ENCODE results near the gene OR2V2.
"Not testable (repeated sequence)": the region's sequence is repeated elsewhere in the genome, so short reads cannot be mapped to it uniquely, and the experiment has no call there.

OR2V2 gene

DNA sequence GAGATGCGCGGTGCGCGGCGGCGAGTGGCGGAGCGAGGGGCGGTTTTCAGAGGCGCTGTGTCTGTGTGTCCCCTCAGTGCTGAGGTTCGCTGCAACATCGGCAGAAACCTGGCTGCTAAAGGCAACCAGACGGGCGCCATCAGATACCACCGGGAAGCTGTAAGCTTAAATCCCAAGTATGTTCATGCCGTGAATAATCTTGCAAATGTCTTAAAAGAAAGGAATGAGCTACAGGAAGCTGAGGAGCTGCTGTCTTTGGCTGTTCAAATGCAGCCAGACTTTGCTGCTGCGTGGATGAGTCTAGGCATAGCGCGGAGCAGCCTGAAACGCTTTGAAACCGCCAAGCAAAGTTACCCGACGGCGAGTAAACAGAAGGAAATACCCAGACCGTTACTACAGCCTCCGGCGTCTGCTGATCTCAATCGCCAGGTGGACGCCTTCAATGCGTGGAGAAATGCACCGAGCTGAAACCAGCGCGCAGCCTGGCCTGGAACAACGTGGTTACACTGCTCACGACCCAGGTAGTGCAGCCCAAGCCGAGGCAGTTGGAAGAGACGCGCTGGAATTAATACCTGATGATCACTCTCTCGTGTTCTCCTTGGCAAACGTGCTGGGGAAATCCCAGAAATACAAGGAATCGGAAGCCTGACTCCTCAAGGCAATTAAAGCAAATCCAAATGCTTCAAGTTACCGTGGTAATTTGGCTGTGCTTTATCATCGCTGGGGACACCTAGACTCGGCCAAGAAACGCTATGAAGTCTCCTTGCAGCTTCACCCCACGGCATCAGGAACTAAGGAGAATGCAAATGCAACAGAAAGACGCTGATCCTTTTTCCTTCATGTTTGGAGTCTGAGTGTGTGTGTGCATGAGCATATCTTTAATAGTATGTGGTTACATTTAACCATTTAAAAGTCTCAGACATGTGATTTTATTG, 32.3 kb upstream of the OR2V2 start:
- DNase-seq (ENCODE audit: low read depth): peak; percentile 64

DNA sequence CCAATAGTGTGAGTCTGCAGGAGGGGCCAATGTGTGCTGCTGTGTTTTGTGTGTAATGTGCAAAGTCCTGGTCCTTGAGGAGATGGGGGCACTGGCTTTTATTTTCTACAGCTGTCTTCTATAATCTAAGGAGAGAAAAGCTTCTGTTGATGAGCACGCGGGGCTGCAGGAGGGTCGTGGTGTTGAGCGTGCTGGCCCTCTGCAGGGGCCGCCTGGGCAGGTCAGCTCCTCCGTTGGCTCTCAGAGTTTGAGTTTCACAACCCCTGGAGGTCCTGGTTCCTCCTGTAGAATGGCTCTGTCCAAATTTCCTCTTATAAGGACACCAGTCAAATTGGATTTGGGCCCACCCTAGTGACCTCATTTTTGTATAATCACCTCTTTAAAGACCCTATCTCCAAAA, 29.0 kb upstream of the OR2V2 start:
- no peak for DNase-seq (ENCODE audit: low read depth)

GRCh38 chr5:181119105-181119504, 28.3 kb upstream of the OR2V2 start:
- DNase-seq (ENCODE audit: low read depth): no peak

DNA sequence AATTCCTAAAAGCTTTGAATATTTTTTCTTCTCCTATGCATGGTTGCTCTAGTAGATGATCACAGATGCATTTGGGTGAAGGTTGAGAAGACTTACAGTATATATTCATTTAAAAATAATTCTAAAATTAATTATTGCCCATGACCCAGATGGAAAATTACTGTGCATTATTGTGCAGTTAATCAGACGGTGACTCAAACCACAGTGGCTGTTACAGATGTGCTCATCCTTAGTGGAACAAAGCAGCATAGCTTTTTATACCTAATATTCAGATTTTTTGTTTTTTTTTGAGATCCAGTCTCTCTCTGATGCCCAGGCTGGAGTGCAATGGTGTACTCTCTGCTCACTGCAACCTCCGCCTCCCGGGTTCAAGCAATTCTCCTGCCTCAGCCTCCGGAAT, 27.1 kb upstream of the OR2V2 start:
- DNase-seq (ENCODE audit: low read depth): peak; percentile 81

DNA sequence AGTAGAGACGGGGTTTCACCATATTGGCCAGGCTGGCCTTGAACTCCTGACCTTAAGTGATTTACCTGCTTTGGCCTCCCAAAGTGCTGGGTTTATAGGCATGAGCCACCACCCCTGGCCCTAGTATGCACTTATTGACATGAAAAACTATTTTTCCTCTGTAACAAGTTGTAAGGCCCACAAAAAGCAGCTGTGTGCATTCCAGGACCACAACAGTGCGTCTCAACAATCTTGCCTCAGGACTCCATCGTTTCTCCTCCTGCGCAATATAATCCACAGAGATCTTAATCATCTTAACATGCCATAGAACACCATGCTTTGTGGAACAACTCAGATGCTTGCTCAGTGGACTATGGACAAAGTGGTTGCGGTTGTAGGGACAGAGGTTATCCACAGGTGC, 26.6 kb upstream of the OR2V2 start:
- DNase-seq (ENCODE audit: low read depth): peak; percentile 27

- no peak for DNase-seq (ENCODE audit: low read depth)
Measured at GRCh38 chr5:181121675-181122561, 25.5 kb upstream of the OR2V2 start.

DNA sequence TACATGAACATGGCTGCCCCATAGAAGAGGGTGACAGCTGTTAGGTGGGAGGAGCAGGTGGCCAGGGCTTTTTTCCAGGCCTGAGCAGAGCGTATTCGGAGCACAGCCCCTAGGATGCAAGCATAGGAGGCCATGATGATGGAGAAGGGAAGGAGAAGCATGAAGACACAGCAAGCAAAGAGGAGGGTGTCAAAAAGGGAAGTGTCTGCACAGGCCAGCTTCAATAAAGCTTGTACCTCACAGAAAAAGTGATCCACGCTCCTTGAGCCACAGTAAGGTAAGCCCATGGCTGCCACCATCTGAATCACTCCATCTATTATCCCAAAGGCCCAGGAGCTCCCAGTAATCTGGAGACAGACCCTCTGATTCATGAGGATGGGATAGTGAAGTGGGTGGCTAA, 22.9 kb upstream of the OR2V2 start:
- DNase-seq (ENCODE audit: low read depth): no peak

GRCh38 chr5:181126841-181127240, 20.5 kb upstream of the OR2V2 start:
- no peak for DNase-seq (ENCODE audit: low read depth)

- no peak for DNase-seq (ENCODE audit: low read depth)
Measured at GRCh38 chr5:181127456-181127855, 19.9 kb upstream of the OR2V2 start.

DNA sequence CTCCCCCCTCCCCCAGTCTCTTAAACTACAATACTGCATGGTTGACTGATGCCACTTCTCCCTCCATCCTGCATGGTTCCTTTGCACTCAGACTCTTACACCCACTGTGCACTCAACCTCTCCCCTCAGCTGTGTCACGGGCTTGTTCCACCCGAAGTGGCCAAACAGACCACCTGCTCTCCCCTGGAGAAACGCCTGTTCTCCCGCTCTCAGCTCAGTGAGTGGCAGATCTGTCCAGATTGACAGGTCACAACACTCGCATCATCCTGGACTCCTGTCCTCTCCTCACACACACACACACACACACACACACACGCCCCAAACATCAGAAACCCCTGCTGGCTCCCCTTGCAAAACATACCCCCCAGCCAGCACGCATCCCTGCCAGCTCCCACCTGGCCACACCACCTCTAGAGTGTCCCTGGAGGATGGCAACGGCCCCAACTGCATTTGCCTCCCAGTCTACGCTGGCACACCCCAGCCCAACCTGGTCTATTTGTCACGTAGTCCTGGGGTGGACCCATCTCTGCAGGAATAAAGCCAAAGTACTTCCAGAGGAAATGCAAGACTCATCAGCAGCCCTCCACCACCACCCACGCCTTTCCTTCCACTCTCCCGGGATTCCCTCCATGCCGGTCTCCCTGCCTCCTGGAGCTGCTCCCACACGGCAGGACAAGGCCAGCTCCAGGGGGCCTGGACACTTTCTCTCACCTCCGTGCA, 19.3 kb upstream of the OR2V2 start:
- DNase-seq (ENCODE audit: low read depth): no peak

GRCh38 chr5:181129601-181130000, 17.8 kb upstream of the OR2V2 start:
- no peak for DNase-seq (ENCODE audit: low read depth)

DNA sequence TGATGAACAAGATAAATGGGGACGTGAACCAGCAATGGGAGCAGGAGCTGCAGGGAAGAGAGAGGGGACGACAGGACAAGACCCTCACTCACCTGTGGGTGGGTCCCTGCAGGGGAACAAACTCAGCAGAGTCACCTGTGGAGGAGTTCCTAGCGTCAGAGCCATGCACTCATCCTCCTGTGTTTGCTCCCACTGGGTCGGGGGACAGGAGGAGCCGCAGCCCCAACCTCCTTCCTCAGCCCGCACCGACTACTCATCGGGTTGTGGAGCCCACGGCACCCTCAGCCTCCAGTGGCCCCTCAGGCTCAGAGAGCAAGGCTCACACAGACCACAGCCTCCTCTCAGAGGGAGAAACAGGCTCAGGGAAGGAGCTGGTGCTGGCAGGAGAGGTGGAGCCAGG, 17.3 kb upstream of the OR2V2 start:
- not testable (repeated sequence) for DNase-seq (ENCODE audit: low read depth)

DNA sequence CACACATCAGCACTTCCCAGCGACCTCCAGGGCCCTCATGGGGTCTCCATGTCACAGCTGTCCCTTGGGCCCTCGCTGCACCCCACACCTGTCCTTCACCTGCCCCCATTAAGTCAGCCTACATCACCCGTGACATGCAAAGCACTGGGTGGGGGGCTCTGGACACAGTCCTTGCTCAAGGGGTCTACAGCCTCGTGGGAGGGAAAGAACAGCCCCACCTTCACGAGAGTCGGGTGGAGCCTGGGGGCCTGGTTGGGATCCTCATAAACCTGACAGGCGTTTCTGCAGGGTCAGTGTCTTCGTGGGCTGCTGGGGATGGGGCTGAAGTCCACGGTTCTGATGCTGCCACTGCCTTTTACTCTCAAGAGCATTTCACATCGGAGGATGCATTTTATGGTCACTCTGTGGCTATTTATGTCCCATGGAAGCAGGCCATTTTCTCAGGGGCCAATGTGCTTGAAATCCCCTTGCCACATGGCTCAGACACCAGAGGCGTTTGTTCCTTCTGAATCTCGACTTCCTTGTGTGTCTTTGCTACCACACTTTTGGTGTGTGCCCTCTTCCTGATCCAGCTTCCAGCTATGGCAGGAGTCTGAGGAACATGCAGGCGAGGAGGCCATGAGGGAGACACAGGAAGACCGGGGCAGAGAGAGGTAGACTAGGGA, 16.4 kb upstream of the OR2V2 start, which contains the start of gene OR2V1:
OR2V1 (minus strand) TSS at position 338 of the 665 bp plus-strand sequence. CDS start 5,865 bp downstream, outside the sequence.
- DNase-seq (ENCODE audit: low read depth): no peak

GRCh38 chr5:181131514-181131913, 15.9 kb upstream of the OR2V2 start:
- no peak for DNase-seq (ENCODE audit: low read depth)

- DNase-seq (ENCODE audit: low read depth): no peak
Measured at GRCh38 chr5:181133083-181133482, 14.3 kb upstream of the OR2V2 start.

DNA sequence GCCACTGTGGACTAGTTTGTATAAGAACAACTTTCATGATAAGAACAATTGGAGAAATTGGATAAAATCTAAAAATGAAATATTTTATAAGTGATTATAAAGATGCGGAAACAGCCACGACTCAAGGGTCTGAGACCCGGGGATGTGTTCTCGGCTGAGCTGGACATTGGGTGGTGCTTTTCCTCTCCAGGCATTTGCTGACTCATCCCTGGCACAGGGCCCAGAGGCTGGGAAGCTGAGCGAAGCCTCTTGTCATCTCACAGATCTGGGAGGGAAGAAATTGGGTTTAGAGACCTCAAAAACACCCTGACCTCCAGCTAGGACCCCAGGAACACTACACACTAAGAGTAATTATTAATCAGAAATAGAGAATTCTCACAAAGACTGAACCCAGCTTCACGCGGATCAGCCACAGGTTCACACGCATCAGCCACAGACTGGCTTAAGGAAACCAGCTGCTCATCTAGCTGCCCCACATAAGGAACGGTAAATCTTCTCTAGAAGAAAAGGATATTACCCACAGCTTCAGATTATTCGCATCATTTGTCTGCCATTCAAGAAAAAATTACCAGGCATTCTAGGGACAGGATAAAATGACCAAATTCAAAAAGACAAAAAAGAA, 13.7 kb upstream of the OR2V2 start:
- DNase-seq (ENCODE audit: low read depth): peak; percentile 94

DNA sequence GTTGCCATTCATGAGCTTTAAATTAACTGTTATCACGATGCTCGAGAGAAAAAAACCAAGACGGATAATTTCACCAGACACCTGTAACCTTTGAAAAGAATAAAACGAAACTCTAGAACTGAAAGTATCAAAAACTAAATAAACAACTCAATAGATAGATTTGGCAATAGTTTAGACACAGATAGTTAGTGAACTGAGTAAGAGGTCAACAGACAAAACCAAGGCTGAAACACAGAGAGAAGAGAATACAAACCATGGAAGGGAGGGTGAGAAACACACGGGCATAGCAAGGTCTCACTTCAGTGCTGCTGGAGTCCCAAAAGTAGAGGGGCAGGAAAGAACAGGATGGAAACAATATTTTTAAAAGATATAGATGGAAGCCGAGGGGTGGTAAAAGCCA, 13.1 kb upstream of the OR2V2 start:
- DNase-seq (ENCODE audit: low read depth): no peak

- no peak for DNase-seq (ENCODE audit: low read depth)
Measured at GRCh38 chr5:181136361-181136955, 10.9 kb upstream of the OR2V2 start.

- peak; percentile 58 for DNase-seq (ENCODE audit: low read depth)
Measured at GRCh38 chr5:181138258-181138657, 9.1 kb upstream of the OR2V2 start.

DNA sequence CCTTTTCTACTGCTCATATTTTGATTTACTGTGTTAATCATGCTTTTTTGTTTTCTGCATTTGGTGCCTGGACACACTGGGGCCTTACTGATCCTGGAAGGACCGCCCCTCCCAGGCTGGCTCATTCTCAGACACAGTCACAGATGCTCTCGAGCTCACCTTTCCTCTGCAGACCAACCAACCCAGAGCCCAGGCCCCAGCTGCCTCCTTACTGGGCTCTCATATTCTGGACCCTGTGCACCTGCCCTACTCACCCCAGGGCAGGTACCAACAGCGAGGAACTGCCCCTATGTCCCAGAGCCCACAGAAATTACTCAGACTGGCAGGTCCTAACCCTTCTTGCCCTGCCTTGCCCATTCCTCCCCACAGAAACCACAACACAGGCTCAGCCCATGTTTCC, 6.6 kb upstream of the OR2V2 start:
- no peak for DNase-seq (ENCODE audit: low read depth)

GRCh38 chr5:181142054-181142453, 5.3 kb upstream of the OR2V2 start:
- DNase-seq (ENCODE audit: low read depth): no peak

Measured in ELR (cell line).